Measurements from ENCODE around the gene SMOC2. TPM values are rescaled to one million over a fixed set of nuclear protein-coding genes. Genes with fewer than 3 reads are reported as not detected.

SMOC2 gene
- polyA plus RNA-seq, 1 donor from 2014 or later: 0.50 TPM

- Histone ChIP-seq H3K9ac (ENCODE audit: low read length) (no peak overlapping the region), H3K36me3 (ENCODE audit: insufficient read depth, low read length) (no peaks in the 10 kb centered on the region), H3K9me2 (ENCODE audit: insufficient read depth, low read length) (no peaks in the 10 kb centered on the region), H2AFZ (ENCODE audit: low read depth, low read length) (no peak overlapping the region), H4K20me1 (ENCODE audit: insufficient read depth) (no peaks in the 10 kb centered on the region), H3K4me3 (ENCODE audit: low read length) (no peak overlapping the region), H3K27ac (ENCODE audit: low read length) (no peak overlapping the region), H3K4me2 (ENCODE audit: low read length) (no peak overlapping the region), H3F3A (ENCODE audit: insufficient read depth, low read length, poor library complexity, severe bottlenecking) (no peaks in the 10 kb centered on the region), H3K9me3 (ENCODE audit: low read length) (no peaks in the 10 kb centered on the region), H3K79me2 (replicated peaks; ENCODE audit: insufficient read depth, low read length) (no peaks in the 10 kb centered on the region), H3K27me3 (ENCODE audit: insufficient read depth, low read depth, low read length) (no peaks in the 10 kb centered on the region)
- no peak for TF ChIP-seq CTCF (IDR thresholded peaks at IDR 0.05; ENCODE audit: poor library complexity, severe bottlenecking)
- no peak for TF ChIP-seq EZH2 (IDR thresholded peaks at IDR 0.05; ENCODE audit: borderline replicate concordance, insufficient read depth, low read length, poor library complexity, severe bottlenecking)
- TF ChIP-seq RAD21 (conservative IDR thresholded peaks at IDR 0.05): no peak
- no peak for TF ChIP-seq MXI1 (conservative IDR thresholded peaks at IDR 0.05; ENCODE audit: poor library complexity, severe bottlenecking)
- no peak for TF ChIP-seq REST (IDR thresholded peaks at IDR 0.05; ENCODE audit: borderline replicate concordance)
Observed at GRCh38 chr6:168554898-168555617, 114.1 kb downstream of the SMOC2 start.

GRCh38 chr6:168555618-168556273 is 114.8 kb downstream of the SMOC2 start:
- Histone ChIP-seq H2AFZ (ENCODE audit: low read depth, low read length) (no peak overlapping the region), H3K27ac (ENCODE audit: low read length) (no peak overlapping the region), H4K20me1 (ENCODE audit: insufficient read depth) (no peaks in the 10 kb centered on the region), H3K27me3 (ENCODE audit: insufficient read depth, low read depth, low read length) (no peaks in the 10 kb centered on the region), H3K4me3 (ENCODE audit: low read length) (no peak overlapping the region), H3F3A (ENCODE audit: insufficient read depth, low read length, poor library complexity, severe bottlenecking) (no peaks in the 10 kb centered on the region), H3K4me2 (ENCODE audit: low read length) (no peak overlapping the region), H3K9me3 (ENCODE audit: low read length) (no peaks in the 10 kb centered on the region), H3K79me2 (replicated peaks; ENCODE audit: insufficient read depth, low read length) (no peaks in the 10 kb centered on the region), H3K9ac (ENCODE audit: low read length) (no peak overlapping the region), H3K36me3 (ENCODE audit: insufficient read depth, low read length) (no peaks in the 10 kb centered on the region), H3K9me2 (ENCODE audit: insufficient read depth, low read length) (no peaks in the 10 kb centered on the region)
- no peak for TF ChIP-seq POLR2AphosphoS5 (IDR thresholded peaks at IDR 0.05)

GRCh38 chr6:168557512-168557911 is 116.5 kb downstream of the SMOC2 start:
- no peak overlapping the region for H3K4me3 ChIP-seq (ENCODE audit: low read length)
- no peaks in the 10 kb centered on the region for H3K79me2 ChIP-seq (replicated peaks; ENCODE audit: insufficient read depth, low read length)
- H3K27ac ChIP-seq (ENCODE audit: low read length): no peak overlapping the region
- no peak overlapping the region for H3K4me2 ChIP-seq (ENCODE audit: low read length)
- H3K36me3 ChIP-seq (ENCODE audit: insufficient read depth, low read length): no peaks in the 10 kb centered on the region
- no peaks in the 10 kb centered on the region for H3K9me3 ChIP-seq (ENCODE audit: low read length)
- no peaks in the 10 kb centered on the region for H3K9me2 ChIP-seq (ENCODE audit: insufficient read depth, low read length)
- no peaks in the 10 kb centered on the region for H4K20me1 ChIP-seq (ENCODE audit: insufficient read depth)
- no peaks in the 10 kb centered on the region for H3K27me3 ChIP-seq (ENCODE audit: insufficient read depth, low read depth, low read length)
- no peaks in the 10 kb centered on the region for H3F3A ChIP-seq (ENCODE audit: insufficient read depth, low read length, poor library complexity, severe bottlenecking)
- TF ChIP-seq POLR2AphosphoS5 (IDR thresholded peaks at IDR 0.05): no peak
- no peak overlapping the region for H2AFZ ChIP-seq (ENCODE audit: low read depth, low read length)
- no peak overlapping the region for H3K9ac ChIP-seq (ENCODE audit: low read length)
